HCEC 1CT (cell line): ENCODE measurements around the gene C16orf89.
"Not testable (repeated sequence)": the region's sequence is repeated elsewhere in the genome, so short reads cannot be mapped to it uniquely, and the experiment has no call there.

ENCODE experiments used
- DNase-seq: peaks from one replicate; pipeline ENCODE4 v3.0.0-alpha.2; 2017

C16orf89 gene

DNA sequence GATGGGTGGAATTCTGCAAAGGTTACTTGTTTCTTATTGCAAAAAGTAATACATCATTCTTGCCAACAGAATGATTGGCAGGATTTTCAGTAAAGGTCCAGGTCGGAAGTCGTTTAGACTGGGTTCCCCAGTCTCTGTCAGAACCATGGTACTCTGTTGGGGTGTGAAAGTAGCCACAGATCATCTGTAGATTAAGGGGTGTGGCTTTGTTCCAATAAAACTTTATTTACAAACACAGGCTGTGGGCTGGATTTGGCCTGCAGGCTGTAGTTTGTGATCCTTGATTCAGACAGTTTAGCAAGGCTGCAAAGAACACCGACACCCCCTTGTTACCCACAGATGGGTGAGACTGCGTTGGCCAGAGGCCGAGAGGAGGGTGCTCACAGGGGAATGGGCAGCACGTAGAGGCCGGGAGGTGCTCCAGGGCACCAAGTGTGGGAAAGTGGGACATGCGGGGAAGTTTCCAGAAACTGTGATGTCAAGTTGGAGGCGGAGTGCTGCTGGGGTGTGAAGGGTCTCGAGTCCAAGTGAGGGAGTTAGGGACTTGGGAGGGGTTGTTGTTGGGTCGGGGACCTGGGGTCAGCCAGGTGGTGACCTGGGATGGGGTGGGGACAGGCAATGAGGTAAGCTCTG is 18.5 kb upstream of the C16orf89 start:
- DNase-seq, result not testable (repeated sequence)

GRCh38 chr16:5083646-5084045 is 17.9 kb upstream of the C16orf89 start:
- not testable (repeated sequence) for DNase-seq

GRCh38 chr16:5080996-5081395 is 15.2 kb upstream of the C16orf89 start:
- DNase-seq, result not testable (repeated sequence)

DNA sequence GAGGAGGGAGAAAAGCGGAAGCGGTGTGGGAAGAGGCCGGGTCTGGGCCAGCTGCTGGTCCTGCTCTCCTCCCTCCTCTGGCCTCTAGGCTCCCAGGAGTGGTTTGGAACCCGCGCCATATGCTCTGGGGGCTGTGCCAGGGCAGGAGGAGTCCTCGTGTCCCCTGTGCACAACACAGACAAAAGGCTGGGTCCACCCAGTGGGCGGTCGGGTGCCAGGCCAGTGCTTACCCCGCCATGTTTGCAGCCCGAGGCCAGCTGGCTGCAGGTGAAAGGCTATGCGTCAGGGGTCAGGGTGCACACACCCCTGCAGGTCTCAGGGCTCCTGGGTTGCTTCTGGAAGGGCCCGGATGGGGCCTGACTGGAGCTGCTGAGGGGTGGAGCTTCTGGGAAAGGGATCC is 14.7 kb upstream of the C16orf89 start:
- DNase-seq, result not testable (repeated sequence)

- no peak for DNase-seq
Observed at GRCh38 chr16:5078626-5079025, 12.9 kb upstream of the C16orf89 start.

DNA sequence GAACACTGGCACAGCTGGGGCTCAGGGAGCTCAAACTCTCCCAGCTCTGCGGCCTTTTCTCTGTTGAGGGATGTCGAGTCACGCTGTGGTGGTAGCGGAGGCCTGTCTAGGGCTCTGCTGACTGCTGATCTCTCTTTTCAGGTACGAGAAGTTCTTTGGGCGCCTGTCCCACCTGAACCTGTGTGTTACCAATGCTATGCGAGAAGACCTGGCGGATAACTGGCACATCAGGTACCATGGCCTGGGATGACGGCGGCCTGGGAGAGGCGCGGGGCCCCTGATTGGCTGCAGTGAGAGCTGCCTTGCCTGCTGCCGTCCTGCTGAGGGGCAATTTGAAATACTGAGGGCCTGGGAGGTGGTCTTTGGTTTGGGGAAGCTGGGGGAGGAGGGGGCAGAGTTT is 11.5 kb upstream of the C16orf89 start:
- DNase-seq, result no peak

- no peak for DNase-seq
Observed at GRCh38 chr16:5075637-5076036, 9.9 kb upstream of the C16orf89 start.

- DNase-seq, result not testable (repeated sequence)
Observed at GRCh38 chr16:5073771-5074170, 8.0 kb upstream of the C16orf89 start.

- peak; percentile 59 for DNase-seq
Observed at GRCh38 chr16:5073279-5073629, 7.5 kb upstream of the C16orf89 start.

DNA sequence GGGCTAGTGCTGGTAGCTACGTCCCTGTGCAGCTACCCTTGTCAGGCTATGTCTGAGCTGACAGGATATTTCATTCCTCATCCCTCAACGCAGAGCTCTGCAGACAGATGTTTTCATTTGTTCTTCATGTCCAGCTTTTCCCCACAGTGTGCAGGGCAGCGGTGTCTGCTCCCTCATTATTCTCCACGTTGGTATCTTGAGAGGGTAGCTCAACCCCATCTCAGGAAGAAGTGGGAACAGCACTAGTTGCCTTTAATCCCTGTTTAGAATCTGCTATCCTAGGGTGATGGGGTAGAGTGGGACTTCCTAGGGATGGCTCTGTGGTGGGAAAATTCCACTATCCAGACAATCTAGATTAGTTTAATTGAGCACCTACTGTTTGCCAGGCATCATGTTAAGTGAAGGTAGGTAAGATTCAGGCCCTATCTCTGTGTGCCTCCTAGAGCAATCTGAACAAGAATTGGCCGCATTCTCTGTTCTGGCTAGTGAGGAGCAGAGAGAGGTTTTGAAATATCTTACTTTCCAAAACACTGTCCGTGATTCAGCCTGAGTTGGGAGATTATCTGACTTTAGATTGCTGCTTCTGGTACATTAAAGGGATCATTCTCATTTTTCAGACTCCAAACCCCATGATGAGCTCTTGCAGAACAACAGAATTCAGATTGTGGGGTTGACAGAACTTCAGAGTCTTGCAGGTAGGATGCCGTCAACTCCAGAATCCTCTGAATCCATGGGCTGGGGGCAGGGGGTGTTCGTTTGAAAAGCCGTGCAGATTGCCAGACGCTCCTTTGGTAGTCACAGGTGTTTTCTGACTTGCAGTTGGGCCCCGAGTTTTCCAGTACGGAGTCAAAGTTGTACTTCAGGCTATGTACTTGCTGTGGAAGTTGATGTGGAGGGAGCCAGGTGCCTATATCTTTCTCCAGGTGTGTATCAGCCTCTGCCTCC is 6.8 kb upstream of the C16orf89 start:
- no peak for DNase-seq

DNA sequence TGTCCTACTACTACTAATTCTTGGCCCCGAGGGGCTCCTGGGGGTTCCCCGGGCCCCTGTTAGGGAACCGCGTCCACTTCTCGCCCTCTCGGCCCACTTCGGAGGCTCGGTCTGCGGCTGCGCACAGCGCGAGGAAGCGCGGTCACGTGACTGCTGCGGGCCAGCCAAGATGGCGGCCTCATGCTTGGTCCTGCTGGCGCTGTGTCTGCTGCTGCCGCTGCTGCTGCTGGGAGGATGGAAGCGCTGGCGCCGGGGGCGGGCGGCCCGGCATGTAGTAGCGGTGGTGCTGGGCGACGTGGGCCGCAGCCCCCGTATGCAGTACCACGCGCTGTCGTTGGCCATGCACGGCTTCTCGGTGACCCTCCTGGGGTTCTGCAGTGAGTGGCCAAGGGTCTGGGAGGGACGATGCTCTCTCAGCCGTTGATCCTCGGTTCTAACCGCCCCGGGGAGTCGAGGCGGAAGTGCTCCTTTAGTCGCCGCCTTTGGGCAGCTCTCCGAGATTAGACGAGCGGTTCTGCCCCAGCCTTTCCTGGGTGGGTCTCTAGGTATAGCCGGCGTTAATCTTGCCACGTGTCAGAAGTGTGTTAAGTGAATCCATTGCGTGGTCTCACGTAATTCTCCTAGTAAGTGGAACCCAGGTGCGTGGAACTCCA is 6.1 kb upstream of the C16orf89 start, which contains the start of gene ALG1:
TSS of gene ALG1 (plus strand) at position 163 of the 653 bp plus-strand sequence. CDS start at position 170, 7 bp downstream.
- peak; percentile 82 for DNase-seq

DNA sequence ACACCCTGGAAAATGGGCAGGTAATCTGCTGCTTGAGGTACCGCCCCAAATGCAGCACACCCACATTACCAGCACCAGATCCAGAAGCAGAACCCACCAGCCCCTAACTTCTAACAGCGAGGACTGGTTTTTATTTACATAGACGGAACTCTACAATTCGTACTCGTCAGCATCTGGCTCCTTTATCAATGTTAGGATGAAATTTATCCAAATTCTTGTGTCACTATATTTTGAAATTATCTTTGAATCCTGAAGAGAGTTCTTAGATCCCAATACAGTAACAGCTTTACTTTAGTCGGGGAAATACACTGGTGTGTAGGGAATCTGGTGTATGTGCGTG is 5.6 kb upstream of the C16orf89 start:
- DNase-seq, result no peak

DNA sequence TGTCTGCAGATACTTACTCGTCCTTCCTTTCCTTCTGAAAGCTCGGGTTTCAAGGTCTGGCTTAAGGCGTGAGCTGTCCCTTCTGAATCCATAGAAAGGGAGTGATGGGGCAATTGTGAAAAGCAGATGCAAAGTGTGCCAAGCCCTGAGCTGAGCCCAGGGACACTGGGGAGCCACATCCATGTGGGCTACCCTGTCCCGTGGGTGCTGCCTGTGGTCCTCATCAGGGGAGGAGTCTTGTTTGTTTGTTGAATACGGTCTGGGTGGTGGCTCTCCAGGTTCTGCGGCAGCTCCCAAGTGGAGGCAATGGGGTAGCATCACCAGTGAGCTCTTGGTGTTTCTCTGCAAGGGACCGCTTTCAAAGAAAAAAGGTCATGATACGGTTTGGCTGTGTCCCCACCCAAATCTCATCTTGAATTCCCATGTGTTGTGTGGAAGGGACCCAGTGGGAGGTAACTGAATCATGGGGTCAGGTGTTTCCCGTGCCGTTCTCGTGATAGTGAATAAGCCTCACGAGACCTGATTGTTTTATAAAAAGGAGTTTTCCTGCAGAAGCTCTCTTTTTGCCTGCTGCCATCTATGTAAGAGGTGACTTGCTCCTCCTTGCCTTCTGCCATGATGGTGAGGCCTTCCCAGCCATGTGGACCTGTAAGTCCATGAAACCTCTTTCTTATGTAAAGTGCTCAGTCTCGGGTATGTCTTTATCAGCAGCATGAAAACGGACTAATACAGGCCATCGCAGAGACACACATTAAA is 4.9 kb upstream of the C16orf89 start:
- no peak for DNase-seq

DNA sequence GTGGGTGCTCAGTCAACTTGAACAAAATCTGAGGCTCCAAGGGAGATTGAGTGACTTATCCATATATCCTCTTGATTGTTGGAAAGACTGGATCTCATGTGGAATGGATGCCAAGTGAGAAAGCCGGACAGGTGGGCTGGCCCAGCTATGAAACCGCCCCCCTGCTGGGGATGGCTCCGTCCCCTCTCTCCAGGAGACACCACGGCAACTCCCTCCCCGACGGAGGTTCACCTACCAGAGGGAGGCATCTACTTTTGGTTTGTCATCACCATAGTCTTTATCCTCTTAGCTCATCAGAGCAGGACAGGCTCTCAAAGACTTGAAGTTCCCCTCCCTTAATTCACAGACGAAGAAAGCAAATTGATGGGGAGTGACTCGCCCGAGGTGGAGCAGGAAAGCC is 4.1 kb upstream of the C16orf89 start:
- no peak for DNase-seq

DNA sequence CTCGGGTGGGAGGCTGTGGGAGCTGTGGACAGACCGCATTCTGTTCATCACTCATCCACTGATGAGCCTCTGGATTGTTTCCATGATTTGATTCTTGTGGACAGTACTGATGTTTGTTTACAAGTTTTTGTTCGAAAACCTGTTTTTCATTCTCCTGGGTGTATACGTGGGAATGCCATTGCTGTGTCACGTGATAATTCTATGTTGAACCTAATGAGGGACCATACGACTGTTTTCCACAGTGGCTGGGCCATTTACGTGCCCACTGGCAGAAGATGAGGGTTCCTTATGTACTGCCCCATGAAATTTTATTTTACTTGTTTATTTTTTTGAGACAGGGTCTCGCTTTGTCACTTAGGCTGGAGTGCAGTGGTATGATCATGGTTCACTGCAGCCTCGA is 3.3 kb upstream of the C16orf89 start:
- DNase-seq, result no peak

GRCh38 chr16:5066511-5066910 is 755 bp upstream of the C16orf89 start:
- DNase-seq, result no peak

DNA sequence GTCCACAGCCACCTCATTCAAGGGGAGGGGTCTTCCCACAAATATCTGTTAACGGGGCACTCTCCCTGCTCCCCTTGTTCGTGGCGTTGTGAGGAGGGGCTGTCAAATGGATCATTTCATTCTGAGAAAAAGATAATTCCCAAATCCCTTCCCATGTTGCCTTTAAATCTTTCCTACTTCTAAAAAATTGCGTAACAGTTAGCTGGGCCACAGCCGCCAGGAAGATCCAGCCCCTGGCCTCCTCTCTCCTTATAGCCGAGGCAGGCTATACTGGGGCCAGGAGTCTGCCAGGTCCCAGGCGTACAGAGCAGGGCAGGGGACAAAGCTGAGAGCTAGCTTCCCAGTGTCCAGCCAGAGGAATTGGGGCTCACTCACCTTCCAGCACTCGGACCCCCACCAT is 430 bp downstream of the C16orf89 start:
- DNase-seq, result no peak

GRCh38 chr16:5064915-5065314 is 841 bp downstream of the C16orf89 start:
- no peak for DNase-seq

DNA sequence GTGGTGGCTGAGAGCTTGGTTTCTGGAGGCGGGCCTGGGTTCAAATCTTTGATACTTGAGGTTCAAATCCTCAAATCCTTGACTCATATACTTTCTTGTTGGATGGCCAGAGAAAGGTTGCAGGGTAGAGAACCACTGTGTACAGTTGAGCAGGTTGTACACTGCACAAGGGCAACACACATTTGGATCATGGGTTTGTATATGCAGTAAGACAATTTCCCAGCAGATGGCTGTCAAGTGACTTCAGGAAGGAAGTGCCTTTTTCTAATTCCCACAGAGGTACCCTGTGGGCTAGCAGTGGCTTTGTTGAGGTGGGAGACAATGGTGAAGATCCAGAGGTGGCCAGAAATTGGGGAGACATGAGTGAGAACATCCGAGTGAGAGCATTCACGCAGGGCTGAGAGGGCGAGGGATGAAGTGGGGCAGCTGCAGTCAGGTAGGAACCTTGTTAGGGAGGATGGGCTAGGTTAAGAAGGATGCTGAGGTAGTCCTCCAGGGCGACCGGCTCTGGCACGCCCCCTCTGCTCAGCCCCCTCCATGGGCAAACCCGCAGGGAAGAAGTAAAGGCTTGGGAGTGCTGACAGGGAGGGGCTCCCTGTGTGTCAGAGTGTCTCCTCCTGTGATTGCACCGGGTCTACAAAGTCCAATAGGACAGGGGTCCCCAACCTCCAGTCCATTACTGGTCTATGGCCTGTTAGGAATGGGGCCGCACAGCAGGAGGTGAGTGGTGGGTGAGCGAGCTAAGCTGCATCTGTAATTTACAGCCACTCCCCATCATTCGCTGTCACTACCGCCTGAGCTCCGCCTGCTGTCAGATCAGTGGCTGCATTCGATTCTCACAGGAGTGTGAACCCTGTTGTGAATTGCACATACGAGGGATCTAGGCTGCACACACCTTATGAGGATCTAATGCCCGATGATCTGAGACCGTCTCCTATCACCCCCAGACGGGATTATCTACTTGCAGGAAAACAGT is 2.7 kb downstream of the C16orf89 start:
- no peak for DNase-seq

DNA sequence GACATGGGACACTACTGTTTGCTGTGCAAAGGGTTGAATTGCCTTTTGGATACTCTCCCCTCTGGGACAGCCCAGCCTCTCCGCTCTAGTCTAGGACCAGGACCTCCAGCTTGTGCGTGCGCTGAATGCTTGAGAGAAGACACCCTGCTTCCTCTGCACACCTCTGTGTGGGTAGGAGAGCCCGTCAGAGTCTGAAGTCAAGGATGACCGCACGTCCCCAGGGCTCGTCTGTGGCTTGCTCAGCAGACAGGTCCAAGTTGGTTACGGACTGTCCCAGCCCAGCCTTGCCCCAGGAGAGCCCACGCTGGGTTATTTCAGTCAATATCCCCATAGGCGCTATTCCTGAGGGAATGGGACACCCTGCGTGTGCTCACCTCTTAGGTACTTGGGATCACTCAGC is 3.7 kb downstream of the C16orf89 start:
- DNase-seq, result no peak

- DNase-seq, result no peak
Observed at GRCh38 chr16:5060073-5060641, 5.6 kb downstream of the C16orf89 start.
